NCI-H2171 treated with DMSO at 0.1 percent for 48 hours (cell line): ENCODE data around the gene EIPR1.
"Not testable (repeated sequence)": the region's sequence is repeated elsewhere in the genome, so short reads cannot be mapped to it uniquely, and the experiment has no call there.

Experiments
- DNase-seq: peaks from one replicate; lab custom pipeline; 2025; lab: John Stamatoyannopoulos, UW

The EIPR1 gene

DNA sequence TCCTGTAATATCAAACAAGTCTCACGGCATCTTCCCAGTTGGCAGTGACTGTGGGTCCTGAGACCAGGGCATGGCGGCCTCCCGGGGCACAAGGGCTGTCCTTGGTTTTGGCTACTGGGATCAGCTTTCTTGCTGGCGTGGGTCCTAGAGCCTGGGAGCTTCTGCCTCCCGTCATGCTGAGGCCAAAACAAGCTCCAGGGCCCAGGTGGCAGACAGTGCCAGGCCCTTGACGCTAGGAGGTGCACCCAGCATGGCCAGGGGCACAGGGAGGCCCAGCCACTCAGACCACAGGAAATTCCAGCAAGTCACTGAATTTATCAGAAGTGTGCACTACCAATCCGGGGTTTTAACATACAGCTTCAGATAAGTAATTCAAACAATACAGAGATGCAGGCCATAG lies 184.7 kb downstream of the EIPR1 start:
- no peak for DNase-seq

DNA sequence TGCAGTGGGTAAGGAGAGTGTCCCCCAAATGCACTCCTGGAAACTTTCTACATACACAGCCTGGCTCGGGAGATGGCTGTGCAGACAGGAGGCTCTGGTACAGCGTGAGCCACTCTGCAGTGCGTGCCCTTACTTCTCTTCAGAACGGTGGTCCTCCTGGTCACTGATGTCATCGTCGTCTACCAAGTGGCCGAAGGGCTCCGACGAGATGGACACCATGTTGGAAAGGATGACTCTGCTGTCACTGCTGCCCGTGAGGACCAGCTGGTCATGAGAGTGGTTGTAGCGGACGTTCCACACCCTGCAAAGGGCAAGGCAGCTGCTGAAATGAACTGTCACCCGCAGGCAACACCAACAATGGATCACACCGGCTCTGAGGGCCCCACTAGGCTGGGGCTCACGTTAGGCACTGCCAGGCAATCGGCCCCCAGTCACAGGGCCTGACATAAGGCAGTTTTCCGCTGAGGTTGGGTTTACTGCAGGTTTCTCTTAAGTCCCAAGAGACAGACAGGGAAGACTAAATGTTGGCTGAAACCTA lies 185.3 kb downstream of the EIPR1 start:
- DNase-seq: no peak

DNA sequence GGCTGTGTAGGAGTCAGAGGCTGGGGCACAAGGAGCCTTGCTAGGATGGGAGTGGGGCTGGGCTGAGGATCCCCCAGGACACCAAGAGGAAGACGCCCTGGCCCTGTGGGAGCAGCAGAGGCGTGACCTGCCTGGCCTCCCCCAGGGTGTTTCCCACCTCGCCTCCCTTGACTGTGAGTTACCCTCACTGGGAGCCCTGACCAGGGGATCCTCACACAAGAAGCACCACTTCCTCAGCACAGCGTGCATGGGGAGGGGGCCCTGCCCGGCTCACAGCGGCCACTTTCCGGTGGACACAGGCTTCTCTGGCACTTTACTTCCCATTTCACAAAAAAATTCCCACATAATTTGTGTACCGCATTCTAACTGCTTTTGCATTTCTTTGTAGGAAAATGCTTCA lies 187.7 kb downstream of the EIPR1 start:
- DNase-seq: no peak

DNA sequence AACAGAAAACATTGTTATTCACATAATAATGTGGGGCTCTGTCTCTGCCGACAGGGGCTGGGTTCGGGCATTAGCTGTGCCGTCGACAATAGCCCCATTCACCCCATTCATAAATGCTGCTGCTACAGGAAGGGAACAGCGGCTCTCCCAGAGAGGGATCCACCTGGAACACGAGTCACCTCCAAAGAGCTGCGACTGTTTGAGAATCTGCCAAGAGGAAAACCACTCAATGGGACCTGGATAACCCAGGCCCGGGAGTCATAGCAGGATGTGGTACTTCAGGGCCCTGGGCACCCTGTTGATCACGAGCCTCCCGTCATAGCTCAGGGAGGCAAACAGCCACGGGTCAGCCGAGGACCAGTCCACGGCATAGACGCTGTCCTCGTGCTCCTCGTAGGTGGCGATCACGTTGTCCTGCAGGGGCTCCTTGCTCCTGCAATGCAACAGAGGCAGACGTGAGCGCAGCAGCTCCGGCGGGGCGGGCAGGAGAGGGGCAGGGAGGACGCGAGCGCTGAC lies 188.5 kb downstream of the EIPR1 start:
- no peak for DNase-seq

DNA sequence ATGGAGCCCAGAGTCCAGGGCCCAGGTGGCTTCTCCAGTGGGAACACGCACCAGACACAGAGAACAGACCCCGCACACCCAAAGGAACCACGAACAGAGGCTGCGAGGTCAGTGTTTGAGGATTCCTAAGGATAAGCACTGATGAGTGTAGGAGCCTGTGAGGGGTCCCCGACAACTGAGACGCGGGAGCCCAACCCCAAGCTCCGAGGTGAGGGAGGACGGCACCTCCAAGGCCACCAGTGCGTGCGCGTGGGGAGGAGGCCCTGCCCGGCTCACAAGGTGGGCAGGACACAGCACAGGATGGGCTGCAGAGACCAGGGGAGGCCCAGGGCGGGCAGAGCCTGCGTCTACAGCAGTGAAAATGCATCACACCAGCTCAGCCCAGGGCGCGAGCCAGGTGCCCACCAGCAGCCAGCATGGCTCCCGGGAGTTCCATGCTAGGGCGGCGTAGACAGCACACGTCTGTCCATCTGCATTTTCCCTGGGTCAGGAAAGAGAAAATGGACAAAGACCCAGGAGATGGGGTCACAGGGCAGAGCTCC lies 189.1 kb downstream of the EIPR1 start:
- DNase-seq: no peak

DNA sequence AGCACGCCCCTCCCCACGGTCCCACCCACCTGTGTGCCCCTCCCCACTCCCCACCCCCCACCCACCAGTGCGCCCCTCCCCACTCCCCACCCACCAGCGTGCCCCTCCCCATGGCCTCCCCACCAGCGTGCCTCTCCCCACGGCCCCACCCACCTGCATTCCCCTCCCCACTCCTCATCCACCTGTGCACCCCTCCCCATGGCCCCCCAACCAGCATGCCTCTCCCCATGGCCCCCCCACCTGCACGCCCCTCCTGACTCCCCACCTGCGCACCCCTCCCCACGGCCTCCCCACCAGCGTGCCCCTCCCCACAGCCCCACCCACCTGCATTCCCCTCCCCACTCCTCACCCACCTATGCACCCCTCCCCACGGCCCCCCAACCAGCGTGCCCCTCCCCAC lies 190.2 kb downstream of the EIPR1 start:
- no peak for DNase-seq

DNA sequence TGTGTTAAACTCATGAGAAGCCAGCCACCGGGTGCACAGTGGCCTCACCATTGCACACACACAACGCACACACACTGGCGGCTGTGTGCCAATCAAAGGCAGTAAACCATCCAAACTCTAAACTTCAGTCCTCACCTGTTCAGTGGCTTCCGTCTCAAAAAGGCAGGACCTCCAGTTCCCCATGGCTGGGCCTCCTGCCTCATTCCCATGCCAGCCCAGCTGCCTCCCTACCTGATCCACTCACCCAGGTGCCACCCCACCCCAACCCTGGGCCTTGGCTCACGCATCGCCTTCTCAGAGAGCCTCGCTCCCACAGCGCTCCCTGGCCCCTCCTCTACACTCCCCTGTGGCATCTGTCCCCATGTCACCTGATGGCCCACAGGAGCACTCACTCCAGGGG lies 190.9 kb downstream of the EIPR1 start:
- peak; percentile 87 for DNase-seq

DNA sequence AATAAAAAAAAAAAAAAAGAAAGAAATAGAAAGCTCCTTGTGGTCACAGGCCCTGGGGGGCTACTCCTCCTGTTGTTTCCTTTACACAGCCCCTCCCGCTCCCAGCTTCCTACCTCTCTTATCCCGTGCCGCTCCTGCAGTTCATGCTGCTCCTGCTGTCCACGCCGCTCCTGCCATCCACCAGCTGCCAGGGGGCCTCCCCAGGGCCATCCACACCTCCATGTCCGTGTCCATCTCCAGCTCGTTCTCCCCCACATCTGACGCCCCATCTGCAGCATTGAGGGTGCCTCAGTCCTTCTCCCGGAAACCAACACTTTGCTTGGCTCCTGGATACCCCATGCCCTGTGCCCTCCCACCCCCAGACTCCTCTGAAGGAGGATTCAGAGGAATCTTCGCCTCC lies 191.7 kb downstream of the EIPR1 start:
- DNase-seq: no peak

DNA sequence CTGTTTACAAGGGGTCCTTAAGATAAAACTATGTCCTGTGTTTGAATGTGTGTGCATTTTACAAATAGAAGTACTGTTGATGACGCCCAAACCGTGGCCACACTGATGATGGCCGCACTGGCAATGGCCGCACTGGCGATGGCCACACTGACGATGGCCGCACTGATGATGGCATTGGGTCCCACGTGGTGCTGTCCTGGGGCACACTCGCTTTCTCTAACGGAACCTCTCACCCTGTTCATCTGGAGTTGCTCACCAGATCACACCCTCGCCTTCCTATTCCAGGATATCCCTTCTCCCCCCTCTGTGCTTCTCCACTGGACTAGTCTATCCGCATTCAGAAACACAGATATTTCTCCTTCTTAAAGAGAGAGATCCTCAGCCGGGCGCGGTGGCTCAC lies 192.4 kb downstream of the EIPR1 start:
- DNase-seq: no peak

DNA sequence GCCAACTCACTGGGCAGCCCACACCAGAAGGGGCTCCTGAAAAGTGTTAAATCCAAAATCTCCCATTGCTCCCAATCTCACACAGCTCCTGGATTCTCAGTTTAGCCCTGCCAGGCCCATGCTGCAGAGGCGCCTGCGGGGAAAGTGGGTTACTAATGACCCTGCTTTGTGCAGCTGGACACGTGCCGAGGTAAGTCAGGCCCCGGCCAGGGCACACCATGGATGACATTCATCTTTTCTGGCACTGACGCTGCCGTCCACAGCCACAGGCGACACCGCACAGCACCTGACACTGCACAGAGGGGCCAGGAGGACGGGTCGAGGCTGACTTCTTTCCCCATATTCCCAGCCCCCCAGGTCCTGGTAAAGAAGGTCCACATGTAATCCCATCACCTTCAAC lies 193.5 kb downstream of the EIPR1 start:
- DNase-seq: no peak

DNA sequence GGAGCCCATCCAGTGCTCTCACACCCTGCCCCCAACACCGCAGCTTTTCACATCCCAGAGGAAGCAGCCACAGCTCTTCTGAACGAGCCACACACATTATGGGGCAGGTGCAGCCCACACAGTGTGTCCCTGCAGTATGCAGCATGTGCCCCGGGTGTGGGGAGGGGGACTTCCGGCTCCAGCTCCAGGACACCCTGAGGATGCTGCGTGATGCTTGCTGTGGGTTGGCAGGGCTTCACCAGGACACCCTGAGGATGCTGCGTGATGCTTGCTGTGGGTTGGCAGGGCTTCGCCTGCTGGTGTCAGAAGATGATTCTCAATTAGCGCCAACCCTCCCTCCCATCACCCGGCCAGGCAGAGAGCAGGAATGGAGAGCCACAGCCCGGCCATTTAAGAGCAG lies 193.9 kb downstream of the EIPR1 start:
- DNase-seq: no peak

DNA sequence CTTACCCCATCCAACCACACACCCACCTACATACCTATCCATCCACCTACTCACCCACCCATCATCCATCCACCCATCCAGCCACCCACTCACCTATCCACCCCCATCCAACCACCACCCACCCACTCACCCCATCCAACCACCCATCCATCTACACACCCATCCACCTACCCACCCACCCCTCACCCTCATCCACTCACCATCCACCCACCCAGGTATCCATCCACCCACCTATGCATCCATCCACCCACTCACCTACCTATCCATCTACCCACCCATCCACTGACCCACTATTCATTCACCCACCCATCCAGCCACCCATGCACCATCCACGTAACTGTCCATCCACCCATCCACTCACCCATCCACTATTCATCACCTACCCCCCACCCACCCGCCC lies 194.8 kb downstream of the EIPR1 start:
- DNase-seq: no peak

DNA sequence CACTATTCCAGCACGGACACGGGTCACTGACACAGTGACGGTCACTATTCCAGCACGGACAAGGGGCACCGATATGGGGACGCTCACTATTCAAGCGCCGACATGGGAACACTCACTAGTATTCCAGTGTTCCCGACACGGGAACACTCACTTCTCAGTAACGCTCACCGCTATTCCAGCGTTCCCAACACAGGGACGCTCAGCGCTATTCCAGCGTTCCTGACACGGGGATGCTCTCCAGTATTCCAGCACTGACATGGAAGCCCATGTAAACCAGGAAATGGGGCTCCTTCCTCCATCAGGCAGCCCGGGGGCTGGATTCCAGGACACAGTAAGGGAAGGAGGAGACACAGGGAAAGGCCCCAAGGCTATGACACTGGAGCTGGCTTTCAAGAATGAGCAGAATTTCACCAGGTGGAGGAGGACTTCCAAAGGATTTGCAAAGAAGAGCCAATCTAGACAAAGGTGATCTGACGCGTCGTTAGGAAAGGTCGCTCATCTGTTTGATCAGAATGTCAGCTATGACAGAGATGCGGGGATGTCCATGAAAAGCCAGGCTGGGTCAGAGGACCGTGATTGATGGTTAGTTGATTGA lies 196.1 kb downstream of the EIPR1 start:
- no peak for DNase-seq

DNA sequence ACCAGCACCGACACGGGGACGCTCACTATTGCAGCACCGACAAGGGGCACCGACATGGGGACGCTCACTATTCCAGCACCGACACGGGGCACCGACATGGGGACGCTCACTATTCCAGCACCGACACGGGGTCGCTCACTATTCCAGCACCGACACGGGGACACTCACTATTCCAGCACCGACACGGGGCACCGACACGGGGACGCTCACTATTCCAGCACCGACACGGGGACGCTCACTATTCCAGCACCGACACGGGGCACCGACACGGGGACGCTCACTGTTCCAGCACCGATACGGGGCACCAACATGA lies 196.8 kb downstream of the EIPR1 start:
- DNase-seq: not testable (repeated sequence)

DNA sequence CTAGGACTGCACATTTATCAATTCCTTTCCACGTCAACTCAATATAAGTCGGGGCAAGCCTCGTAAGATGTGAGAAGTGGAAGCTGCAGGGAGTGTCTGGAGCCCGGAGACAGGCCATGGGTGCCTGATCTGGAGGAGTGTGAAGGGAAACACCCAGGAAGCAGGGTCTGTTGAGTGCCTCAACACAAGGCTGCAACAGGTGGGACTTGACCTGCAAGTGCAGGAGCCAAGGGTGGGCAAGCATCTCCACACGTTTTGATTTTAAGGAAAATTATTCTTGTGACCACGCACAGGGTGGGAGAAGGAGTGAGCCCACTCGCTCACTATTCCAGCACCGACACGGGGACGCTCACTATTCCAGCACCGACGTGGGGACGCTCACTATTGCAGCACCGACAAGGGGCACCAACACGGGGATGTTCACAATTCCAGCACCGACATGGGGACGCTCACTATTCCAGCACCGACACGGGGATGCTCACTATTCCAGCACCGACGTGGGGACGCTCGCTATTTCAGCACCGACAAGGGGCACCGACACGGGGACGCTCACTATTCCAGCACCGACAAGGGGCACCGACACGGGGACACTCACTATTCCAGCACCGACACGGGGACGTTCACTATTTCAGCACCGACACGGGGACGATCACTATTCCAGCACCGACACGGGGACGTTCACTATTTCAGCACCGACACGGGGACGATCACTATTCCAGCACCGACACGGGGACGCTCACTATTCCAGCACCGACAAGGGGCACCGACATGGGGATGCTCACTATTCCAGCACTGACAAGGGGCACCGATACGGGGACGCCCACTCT lies 197.3 kb downstream of the EIPR1 start:
- DNase-seq: no peak

DNA sequence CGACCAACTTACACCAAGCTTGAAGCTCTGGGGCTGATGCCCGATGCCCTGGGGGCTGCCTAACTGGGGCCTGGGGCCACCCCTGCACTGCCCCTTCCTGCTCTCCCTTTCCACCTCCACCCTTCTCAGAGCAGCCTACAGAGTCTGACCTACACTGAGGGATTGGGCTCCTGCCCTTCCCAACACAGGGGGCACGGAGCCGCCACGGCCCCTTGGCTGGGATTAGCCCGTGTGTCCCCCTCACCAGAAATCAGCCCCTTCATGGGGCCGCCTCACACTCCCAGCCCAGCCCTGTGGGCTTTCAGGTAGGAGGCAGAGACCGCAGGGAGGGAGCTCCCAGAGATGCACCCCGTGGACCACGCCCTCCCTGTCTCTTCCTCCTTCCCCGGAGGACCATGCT lies 198.0 kb downstream of the EIPR1 start:
- no peak for DNase-seq

DNA sequence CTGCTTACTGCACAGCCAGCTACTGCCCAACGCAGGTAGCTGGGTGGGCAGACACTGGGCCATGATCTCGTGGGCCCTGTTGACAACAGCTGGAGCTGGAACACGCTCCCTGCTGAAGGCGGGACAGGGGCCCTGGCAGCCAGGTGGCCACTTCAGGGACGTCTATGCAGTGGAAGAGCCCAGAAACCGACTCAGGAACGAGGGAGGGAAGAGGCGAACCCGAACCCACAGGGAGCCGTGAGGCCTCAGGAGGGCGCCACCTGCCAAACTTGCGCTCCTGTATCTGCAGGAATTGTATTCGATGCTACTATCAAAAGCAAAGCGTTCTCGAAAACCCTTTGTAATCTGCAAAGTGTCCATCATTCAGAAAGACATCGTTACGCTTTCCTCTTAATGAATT lies 198.4 kb downstream of the EIPR1 start:
- DNase-seq: peak; percentile 36

DNA sequence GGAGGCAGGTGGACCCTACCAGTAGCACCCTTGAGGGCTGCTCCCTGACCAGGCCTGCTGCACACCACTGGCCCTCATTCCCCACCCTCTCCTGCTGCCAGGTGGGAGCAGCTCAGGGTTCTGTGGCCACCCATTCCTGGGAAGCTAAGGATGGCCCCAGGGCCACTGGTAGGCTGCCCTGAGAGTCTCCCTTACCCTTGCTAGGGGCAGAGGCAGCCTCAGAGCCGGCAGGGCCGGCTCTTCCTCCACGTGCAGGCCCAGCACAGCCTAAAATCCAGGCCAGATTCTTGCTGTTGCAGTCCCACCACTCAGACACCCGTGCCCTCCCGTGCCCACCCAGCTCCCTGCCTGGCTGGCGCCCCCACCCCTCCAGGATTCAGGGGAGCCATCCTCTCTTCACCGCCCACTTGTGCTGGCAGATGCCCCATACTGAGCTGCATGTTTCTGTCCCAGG lies 199.0 kb downstream of the EIPR1 start:
- no peak for DNase-seq

DNA sequence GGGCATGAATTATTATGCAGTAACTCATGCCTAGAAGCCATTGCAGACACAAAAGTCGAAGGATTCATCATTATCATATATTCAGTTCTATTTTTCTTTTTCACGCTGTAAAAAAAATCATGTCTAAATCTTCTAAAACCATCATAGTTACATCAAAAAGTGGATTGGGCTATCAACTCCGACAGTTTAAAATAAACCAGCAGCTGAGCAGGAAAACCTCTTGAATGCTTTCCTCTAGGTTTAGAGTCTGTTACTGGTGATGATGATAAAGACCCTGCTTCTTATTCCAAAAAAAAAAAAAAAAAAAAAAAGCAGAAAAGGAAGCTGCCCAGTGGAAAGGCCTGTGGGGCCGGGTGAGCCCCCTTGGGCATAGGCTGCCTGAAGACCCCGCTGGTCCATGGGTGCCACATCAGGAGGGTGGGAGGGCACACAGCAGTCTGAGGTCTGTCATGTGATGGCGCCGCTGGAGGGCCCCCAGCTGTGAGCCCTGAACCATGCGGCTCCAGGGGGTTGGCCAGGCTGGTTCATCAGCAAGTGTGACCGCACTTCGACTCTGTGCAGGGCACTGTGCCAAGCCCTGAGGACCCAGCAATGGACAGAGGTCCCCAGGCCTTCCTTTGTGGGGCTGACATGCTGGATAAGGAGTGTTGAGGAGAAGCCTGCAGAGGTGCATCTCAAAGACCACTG lies 199.6 kb downstream of the EIPR1 start:
- DNase-seq: no peak

DNA sequence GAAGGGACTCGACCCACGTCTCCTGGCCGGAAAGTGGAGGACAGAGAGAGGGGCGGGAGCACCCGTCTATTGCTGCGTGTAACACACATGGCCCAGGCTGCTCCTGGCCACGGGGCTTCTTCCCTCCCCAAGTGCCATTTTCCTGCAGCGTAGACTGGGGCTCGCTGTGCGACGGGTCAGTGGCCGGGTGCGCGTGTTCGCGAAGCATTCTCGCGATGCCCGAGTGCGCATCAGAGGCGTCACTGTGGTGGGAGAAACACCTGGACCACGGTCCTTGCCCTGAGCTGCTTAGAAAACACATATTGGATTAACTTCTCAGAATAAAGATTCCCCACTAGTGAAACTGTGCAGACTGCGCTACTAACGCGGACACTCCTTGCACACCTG lies 200.8 kb downstream of the EIPR1 start:
- no peak for DNase-seq

DNA sequence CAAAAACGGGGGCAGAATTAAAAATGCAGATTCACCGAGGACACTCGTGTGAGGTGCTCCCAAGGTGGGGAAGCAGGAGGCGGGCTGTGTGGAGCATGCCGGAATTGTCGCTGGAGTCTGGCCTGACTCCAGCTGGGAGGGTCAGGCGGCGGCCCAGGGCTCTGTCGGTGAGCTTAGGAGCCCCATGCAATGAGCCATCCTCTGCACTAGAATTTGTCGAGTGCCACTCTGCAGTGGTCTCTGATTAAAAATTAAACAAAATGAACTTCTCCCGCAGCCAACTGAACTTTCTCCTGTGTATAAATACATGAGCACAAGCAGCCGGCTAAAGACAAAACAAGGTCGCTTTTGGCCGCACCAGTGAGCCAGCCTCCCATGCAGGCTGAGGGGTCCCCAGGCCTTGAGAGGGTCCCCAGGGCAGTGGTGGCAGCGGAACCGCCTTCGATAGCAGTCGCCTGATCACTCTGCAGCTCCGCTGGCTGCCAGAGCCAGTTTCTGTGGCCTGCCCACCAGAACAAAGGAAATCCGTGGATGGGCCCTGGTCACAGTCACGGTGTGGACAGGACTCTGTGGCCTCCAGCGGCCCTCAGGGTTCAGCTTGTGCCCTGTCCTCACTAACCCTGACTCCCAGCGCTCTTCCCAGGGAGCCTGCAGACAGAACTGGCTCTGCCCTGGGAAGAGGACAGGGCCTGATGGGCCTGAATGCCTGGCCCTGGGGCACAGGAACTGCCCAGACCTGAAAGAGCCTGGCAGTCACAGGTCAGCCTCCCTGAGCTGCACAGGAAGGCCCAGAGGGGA lies 201.3 kb downstream of the EIPR1 start:
- no peak for DNase-seq

DNA sequence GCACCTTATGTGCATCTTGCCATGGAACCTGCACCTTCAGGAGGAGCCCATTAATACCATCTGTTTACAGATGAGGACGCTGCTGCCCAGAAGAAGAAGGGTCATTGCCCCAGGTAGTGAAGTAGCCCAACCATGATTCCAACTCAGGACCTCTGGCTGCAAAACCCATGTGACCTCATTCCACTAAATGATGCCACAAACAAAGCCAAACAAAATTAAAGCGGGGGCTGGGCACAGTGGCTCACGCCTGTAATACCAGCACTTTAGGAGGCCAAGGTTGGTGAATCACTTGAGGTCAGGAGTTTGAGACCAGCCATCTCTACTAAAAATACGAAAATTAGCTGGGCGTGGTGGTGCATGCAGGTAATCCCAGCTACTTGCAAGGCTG lies 202.1 kb downstream of the EIPR1 start:
- no peak for DNase-seq
